Spleen (tissue), 11 donors: ENCODE data around the gene DCST2. TPM values are rescaled to one million over a fixed set of nuclear protein-coding genes. Genes with fewer than 3 reads are reported as not detected.

Experiments used
- DNase-seq: peaks from one replicate; pipeline ENCODE4 v3.0.0-alpha.2; 2020
- H3K27ac ChIP-seq, 8 donors: fragments of 200-600 bp; sonication (generic) in 7 of 8; 1 replicate in 4 of 8; 2 replicates in 4 of 8; pipeline versions ENCODE4 v1.5.0 to v1.8.0; 2016 to 2021; ENCODE audit warnings: inconsistent platforms in 4 of 8, mild to moderate bottlenecking in 4 of 8, moderate library complexity in 1 of 8
- H3K27me3 ChIP-seq, 7 donors: fragments of 200-600 bp; sonication (generic) in 6 of 7; replicated peaks in 1 of 7; 1 replicate in 4 of 7; 2 replicates in 3 of 7; pipeline versions ENCODE4 v1.5.0 to v1.8.0; 2016 to 2021; ENCODE audit warnings: inconsistent platforms in 3 of 7, mild to moderate bottlenecking in 1 of 7
- H3K36me3 ChIP-seq, 6 donors: fragments of 200-600 bp; sonication (generic) in 5 of 6; 1 replicate in 4 of 6; 2 replicates in 2 of 6; pipeline versions ENCODE4 v1.5.0 to v1.8.0; 2016 to 2021; ENCODE audit warnings: inconsistent platforms in 2 of 6
- H3K4me1 ChIP-seq, 6 donors: fragments of 200-600 bp; sonication (generic) in 5 of 6; 1 replicate in 3 of 6; 2 replicates in 3 of 6; pipeline versions ENCODE4 v1.5.0 to v1.8.0; 2016 to 2021; ENCODE audit warnings: inconsistent platforms in 3 of 6
- H3K4me3 ChIP-seq, 8 donors: fragments of 200-600 bp; sonication (generic) in 7 of 8; 1 replicate in 4 of 8; 2 replicates in 4 of 8; pipeline versions ENCODE4 v1.5.0 to v1.8.0; 2016 to 2021; ENCODE audit warnings: inconsistent platforms in 4 of 8, mild to moderate bottlenecking in 4 of 8, moderate library complexity in 2 of 8
- H3K9me3 ChIP-seq, 8 donors: fragments of 200-600 bp; sonication (generic) in 7 of 8; 1 replicate in 4 of 8; 2 replicates in 4 of 8; pipeline versions ENCODE4 v1.5.0 to v1.8.0; 2016 to 2021; ENCODE audit warnings: inconsistent platforms in 4 of 8
- POLR2A ChIP-seq, 3 donors: fragments of 450-650 bp; IDR thresholded peaks; one replicate each; pipeline ENCODE4 v1.5.1; 2017; ENCODE audit warnings: antibody characterized with exemption in 3 of 3, mild to moderate bottlenecking in 1 of 3
- POLR2AphosphoS5 ChIP-seq, 3 donors: sonication (generic); formaldehyde crosslinking; IDR thresholded peaks; one replicate each; pipeline ENCODE4 v1.5.1; 2017; ENCODE audit warnings: antibody characterized with exemption in 3 of 3
- WGBS, 5 donors: extraction: QIAGEN DNeasy Blood & Tissue Kit in 3 of 5; methylation state at CpG; one replicate each; pipeline versions ENCODE4 v1.1.5 to v1.1.7; 2013 to 2018; 5-methylcytosine and 5-hydroxymethylcytosine counted together
- intact Hi-C: fragments of 100-400 bp; cut with DNase I; formaldehyde crosslinking; loops from one replicate; pipeline ENCODE4 v1.15.0; 2023; ENCODE audit warnings: low total_unique reads
- polyA plus RNA-seq, 3 donors: library from polyadenylated mRNA; stranded (reverse); fragments of 200-250 nt; gene quantifications; one replicate each; pipeline ENCODE4 v1.2.1, GENCODE V29; 2013
- total RNA-seq, 7 donors: library from RNA; depleted of rRNA in 3 of 7; stranded (reverse); fragments of >200 nt in 3 of 7; fragmentation: NEBNext Ultra II Directional in 4 of 7; extraction: Animal tissue kit (Norgen Biotek cat#: 25700) in 4 of 7; gene quantifications; one replicate each; pipeline versions ENCODE4 v1.1.0 to v1.2.1, GENCODE V29; 2016 to 2021
- TF ChIP-seq, protein P1 (sequence below), 11 experiments: fragments of 200-600 bp in 7 of 11; fragments of 450-650 bp in 4 of 11; sonication (generic) in 4 of 11; IDR thresholded peaks in 8 of 11; conservative IDR thresholded peaks in 3 of 11; 1 replicate in 7 of 11; 2 replicates in 4 of 11; pipeline versions ENCODE4 v1.4.0 to v1.8.0; 2016 to 2021; ENCODE audit warnings: antibody characterized with exemption in 11 of 11, inconsistent platforms in 4 of 11, mild to moderate bottlenecking in 1 of 11
- donor health status: healthy with polysubstance abuse.
- donor health status: DM: no; HTN: no; CAD: no; lungs with moderate emphysema.
- donor health status: DM: no; HTN: no; CAD: no.
- donor health status: Bipolar disorder and iron deficiency.
- donor health status: healthy.
- donor health status: DM: no; HTN: no; CAD: no.
- donor health status: DM: yes; HTN: yes; CAD: no.

Gene DCST2
- total and polyA plus RNA-seq, 10 donors: 0.54 to 4.1 (median 1.0) TPM; not detected in 1

DNA sequence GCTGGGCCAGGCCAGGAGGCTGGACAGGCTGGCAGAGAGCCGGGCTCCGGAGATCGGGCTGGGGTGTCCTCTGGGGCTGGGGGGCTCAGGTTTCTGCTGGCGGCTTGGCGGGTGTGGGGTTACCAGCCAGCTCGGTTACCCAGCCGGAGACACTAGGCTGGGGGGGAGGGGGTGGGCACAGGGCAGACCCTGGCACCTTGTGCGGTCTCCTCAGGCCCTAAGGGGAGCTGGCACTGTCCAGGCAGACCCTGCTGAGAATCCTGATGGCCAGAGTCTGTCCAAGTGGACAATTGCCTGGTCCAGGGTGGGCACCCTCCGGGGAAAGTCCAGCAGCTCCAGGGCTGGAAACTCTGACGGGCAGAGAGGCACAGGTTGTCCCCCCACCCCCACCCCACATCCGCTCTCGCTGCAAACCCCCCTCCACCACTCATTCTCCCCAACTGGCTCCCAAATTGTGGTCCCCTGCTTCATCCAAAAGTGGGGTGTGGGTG lies 24.3 kb downstream of the DCST2 start:
- Histone ChIP-seq H3K4me1 (peaks cover 51 to 100% (median 100%) of the 10 kb centered on the region in 6 donors), H3K9me3 (no peaks in the 10 kb centered on the region), H3K27me3 (no peaks in the 10 kb centered on the region), H3K36me3 (peaks cover 0 to 17% (median 2%) of the 10 kb centered on the region in 6 donors), H3K4me3 (peak overlapping the region in 6 of 8 donors; percentile 29 to 76 (median 36)), H3K27ac (peak overlapping the region in 7 of 8 donors; percentile 60 to 99 (median 95))
- no peak for DNase-seq
- TF ChIP-seq, protein P1, sequence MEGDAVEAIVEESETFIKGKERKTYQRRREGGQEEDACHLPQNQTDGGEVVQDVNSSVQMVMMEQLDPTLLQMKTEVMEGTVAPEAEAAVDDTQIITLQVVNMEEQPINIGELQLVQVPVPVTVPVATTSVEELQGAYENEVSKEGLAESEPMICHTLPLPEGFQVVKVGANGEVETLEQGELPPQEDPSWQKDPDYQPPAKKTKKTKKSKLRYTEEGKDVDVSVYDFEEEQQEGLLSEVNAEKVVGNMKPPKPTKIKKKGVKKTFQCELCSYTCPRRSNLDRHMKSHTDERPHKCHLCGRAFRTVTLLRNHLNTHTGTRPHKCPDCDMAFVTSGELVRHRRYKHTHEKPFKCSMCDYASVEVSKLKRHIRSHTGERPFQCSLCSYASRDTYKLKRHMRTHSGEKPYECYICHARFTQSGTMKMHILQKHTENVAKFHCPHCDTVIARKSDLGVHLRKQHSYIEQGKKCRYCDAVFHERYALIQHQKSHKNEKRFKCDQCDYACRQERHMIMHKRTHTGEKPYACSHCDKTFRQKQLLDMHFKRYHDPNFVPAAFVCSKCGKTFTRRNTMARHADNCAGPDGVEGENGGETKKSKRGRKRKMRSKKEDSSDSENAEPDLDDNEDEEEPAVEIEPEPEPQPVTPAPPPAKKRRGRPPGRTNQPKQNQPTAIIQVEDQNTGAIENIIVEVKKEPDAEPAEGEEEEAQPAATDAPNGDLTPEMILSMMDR (IDR thresholded peaks at IDR 0.05 in 8 of 11, conservative IDR thresholded peaks at IDR 0.05 in 3 of 11): no peak
- TF ChIP-seq POLR2A (IDR thresholded peaks at IDR 0.05): no peak
- no peak for TF ChIP-seq POLR2AphosphoS5 (IDR thresholded peaks at IDR 0.05)
- 62 to 92% (median 78%) methylated on average over 3 to 12 of the region's 12 CpGs for WGBS, 5 donors
- intact Hi-C loops: loop anchor here (10.0 kb wide), 1 partner anchor 56 kb away; the partner anchor contains the start of gene EFNA4

DNA sequence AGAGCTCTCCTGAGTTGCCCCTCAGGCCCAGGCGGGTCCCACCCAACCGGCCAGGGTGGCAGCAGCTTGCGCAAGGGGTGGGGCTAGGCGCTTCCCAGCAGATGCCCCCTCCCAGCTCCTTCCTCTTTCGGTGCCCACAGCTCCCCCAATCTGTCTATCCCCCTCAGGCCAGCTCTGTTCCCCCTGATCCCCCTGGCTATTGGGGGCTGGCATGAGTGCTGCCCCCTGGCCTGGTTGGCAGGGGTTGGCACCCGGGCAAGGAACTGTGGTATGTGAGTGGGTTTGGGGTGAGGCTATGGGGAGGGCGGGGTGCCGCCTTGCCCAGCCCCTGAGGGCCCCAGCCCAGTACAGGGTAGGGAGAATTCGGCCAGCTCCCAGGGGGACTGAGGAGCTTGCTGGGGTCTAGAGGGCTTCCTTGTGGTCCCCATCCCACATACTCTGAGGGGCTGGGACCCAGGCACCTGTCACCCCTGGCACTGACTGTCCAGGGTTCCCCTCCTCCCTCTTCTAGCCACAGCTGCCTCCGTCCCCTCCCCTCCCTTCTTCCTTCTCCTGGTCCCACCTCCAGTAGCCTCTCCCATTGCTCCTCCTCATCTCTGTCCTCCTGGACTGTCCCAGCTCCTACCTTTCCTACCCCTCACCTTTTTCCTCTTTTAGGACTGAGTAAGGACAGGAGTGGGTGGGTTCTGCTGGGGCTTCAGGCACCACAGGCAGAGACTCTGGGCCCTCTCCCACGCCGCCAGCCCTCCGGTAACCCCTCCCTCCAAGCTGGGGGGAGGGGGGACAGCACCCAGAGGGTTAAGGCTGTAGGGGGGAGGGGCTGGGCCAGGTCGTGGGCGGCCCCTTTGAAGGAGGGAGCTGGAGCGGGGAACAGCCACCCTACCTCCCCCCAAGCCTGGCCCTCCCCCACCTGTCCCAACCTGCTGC lies 25.3 kb downstream of the DCST2 start:
- peak in 1 of 3 donors; percentile 61 for TF ChIP-seq POLR2AphosphoS5 (IDR thresholded peaks at IDR 0.05)
- TF ChIP-seq POLR2A (IDR thresholded peaks at IDR 0.05): no peak
- H3K4me1 ChIP-seq: peaks cover 44 to 100% (median 96%) of the 10 kb centered on the region in 6 donors
- peak; percentile 89 for DNase-seq
- H3K9me3 ChIP-seq: no peaks in the 10 kb centered on the region
- intact Hi-C loops: loop anchor here (10.0 kb wide), 1 partner anchor 57 kb away; the partner anchor contains the start of gene EFNA4
- peak overlapping the region; percentile 13 to 99 (median 95) for H3K27ac ChIP-seq
- 39 to 59% (median 50%) methylated on average over 15 to 16 of the region's 16 CpGs for WGBS, 5 donors
- peaks cover 0 to 11% (median 0%) of the 10 kb centered on the region in 6 donors for H3K36me3 ChIP-seq
- peak overlapping the region in 6 of 8 donors; percentile 29 to 76 (median 36) for H3K4me3 ChIP-seq
- H3K27me3 ChIP-seq: no peaks in the 10 kb centered on the region

DNA sequence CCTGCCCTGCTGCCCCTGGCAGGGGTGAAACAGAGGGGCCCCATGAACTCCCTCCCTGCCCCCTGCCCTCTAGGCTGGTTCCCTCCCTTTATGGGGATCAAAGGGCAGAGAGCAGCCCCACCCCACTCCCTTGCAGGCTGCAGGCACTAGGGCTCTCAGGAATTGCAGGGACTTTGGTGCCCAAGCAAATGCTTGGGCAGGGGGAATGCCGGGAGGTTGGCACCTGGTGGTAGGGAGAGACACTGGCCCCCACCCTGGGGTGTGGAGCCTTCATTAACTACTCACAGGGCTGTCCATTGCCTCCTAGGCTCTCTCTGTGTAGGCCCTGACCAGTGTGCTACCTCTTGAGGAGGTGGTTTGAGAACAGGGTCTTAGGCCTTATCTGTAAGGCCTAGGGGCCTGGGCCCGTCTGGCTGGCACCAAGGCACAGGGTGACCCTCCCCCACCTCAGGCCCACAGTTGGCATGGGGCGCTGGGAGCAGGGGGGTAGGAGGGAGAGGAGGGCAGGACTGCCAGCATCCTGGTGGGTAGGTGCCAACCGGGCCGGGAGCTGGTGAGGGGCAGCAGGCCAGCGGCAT lies 26.2 kb downstream of the DCST2 start:
- Histone ChIP-seq H3K4me3 (peak overlapping the region in 3 of 8 donors; percentile 37 to 76 (median 43)), H3K27ac (peak overlapping the region; percentile 13 to 99 (median 95)), H3K4me1 (peaks cover 35 to 96% (median 87%) of the 10 kb centered on the region in 6 donors), H3K9me3 (no peaks in the 10 kb centered on the region), H3K36me3 (peaks cover 0 to 11% (median 0%) of the 10 kb centered on the region in 6 donors), H3K27me3 (no peaks in the 10 kb centered on the region)
- no peak for TF ChIP-seq POLR2A (IDR thresholded peaks at IDR 0.05)
- TF ChIP-seq, protein P1 (IDR thresholded peaks at IDR 0.05 in 8 of 11, conservative IDR thresholded peaks at IDR 0.05 in 3 of 11): no peak
- TF ChIP-seq POLR2AphosphoS5 (IDR thresholded peaks at IDR 0.05): no peak
- peak; percentile 87 for DNase-seq
- intact Hi-C loops: loop anchor here (10.0 kb wide), 1 partner anchor 57 kb away; the partner anchor contains the start of gene EFNA4
- 47 to 82% (median 64%) methylated on average over 4 to 6 of the region's 6 CpGs for WGBS, 5 donors

DNA sequence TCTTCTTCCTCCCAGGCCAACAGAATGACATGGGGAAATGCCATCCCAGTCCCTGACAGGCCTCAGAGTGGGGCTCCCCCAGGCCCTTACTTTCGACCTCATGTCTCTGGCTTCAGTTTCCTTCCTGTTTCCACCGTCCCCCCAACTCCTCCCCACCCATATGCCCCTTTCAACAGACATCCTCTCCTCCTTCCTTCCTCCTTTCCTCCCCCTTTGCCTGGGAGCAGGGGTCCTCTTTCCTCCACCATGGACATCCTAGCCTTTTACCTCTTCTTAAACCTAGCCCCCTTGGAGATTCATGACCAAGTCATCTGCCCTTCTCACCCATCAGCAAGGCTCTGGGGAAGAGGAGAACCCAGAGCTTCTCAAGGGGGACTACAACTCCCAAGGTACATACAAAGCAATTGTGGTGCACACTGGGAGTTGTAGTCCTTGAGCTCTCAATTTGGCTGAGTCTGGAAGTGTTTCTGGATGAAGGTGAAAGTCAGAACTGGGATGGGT lies 26.9 kb downstream of the DCST2 start:
- no peaks in the 10 kb centered on the region for H3K27me3 ChIP-seq
- no peaks in the 10 kb centered on the region for H3K9me3 ChIP-seq
- H3K4me3 ChIP-seq: peak overlapping the region in 1 of 8 donors; percentile 76
- intact Hi-C loops: loop anchor here (10.0 kb wide), 1 partner anchor 58 kb away; the partner anchor contains the start of gene EFNA4
- H3K36me3 ChIP-seq: peaks cover 0 to 9% (median 0%) of the 10 kb centered on the region in 6 donors
- H3K4me1 ChIP-seq: peaks cover 28 to 91% (median 80%) of the 10 kb centered on the region in 6 donors
- TF ChIP-seq POLR2AphosphoS5 (IDR thresholded peaks at IDR 0.05): no peak
- TF ChIP-seq, protein P1 (IDR thresholded peaks at IDR 0.05 in 8 of 11, conservative IDR thresholded peaks at IDR 0.05 in 3 of 11): no peak
- no peak for TF ChIP-seq POLR2A (IDR thresholded peaks at IDR 0.05)
- 4 to 17% (median 11%) methylated on average over 2 of the region's 2 CpGs for WGBS, 5 donors
- peak overlapping the region; percentile 81 to 99 (median 95) for H3K27ac ChIP-seq
- peak; percentile 79 for DNase-seq
